SK-N-SH treated with all-trans-retinoic acid at 6 μM for 48 hours (cell line): ENCODE measurements around the gene UGT1A10.
A peak's percentile ranks its signal among the peaks of the same experiment; 100 is the strongest.

Experiments
- ATAC-seq: fragments of 200-7000 bp; cut with Tn5 transposase; 3 replicates; pipeline ENCODE4 v1.9.1; 2020; ENCODE audit warnings: mild to moderate bottlenecking, moderate library complexity
- ARNTL ChIP-seq: fragments of 450-650 bp; formaldehyde crosslinking; IDR thresholded peaks from 2 replicates; pipeline ENCODE4 v1.5.0; 2020; ENCODE audit warnings: low read depth, mild to moderate bottlenecking, moderate library complexity, borderline replicate concordance
- BACH2 ChIP-seq: fragments of 250-450 bp; sonication (Bioruptor Pico); IDR thresholded peaks from 2 replicates; pipeline ENCODE4 v1.9.0; 2021; ENCODE audit warnings: mild to moderate bottlenecking, borderline replicate concordance
- CSDC2 ChIP-seq: fragments of 250-450 bp; sonication (Bioruptor Pico); IDR thresholded peaks from 2 replicates; pipeline ENCODE4 v1.5.0; 2020; ENCODE audit warnings: mild to moderate bottlenecking, moderate library complexity
- ESRRG ChIP-seq: fragments of 250-450 bp; sonication (Bioruptor Pico); IDR thresholded peaks from 2 replicates; pipeline ENCODE4 v1.6.1; 2021; ENCODE audit warnings: mild to moderate bottlenecking
- GLIS3 ChIP-seq: fragments of 250-450 bp; sonication (Bioruptor Pico); IDR thresholded peaks from 2 replicates; pipeline ENCODE4 v1.5.0; 2020; ENCODE audit warnings: mild to moderate bottlenecking, moderate library complexity
- ISL1 ChIP-seq: fragments of 250-450 bp; sonication (Bioruptor Pico); IDR thresholded peaks from 2 replicates; pipeline ENCODE4 v2.1.2; 2022; ENCODE audit warnings: mild to moderate bottlenecking, moderate library complexity
- OSR1 ChIP-seq: fragments of 250-450 bp; sonication (Bioruptor Pico); IDR thresholded peaks from 2 replicates; pipeline ENCODE4 v1.8.0; 2022; ENCODE audit warnings: moderate library complexity, mild to moderate bottlenecking, inconsistent platforms
- PPARA ChIP-seq: fragments of 250-450 bp; sonication (Bioruptor Pico); IDR thresholded peaks from 2 replicates; pipeline ENCODE4 v1.5.0; 2020; ENCODE audit warnings: mild to moderate bottlenecking, borderline replicate concordance
- RARB ChIP-seq: fragments of 250-450 bp; sonication (Bioruptor Pico); IDR thresholded peaks from 2 replicates; pipeline ENCODE4 v1.8.0; 2021; ENCODE audit warnings: mild to moderate bottlenecking, moderate library complexity
- SNAI2 ChIP-seq: fragments of 250-450 bp; sonication (Bioruptor Pico); IDR thresholded peaks from 2 replicates; pipeline ENCODE4 v1.5.0; 2020; ENCODE audit warnings: mild to moderate bottlenecking, moderate library complexity
- TCF4 ChIP-seq: fragments of 250-450 bp; sonication (Bioruptor Pico); IDR thresholded peaks from 2 replicates; pipeline ENCODE4 v1.8.0; 2021; ENCODE audit warnings: mild to moderate bottlenecking, moderate library complexity, borderline replicate concordance
- TOX ChIP-seq: fragments of 250-450 bp; sonication (Bioruptor Pico); IDR thresholded peaks from 2 replicates; pipeline ENCODE4 v1.8.0; 2021; ENCODE audit warnings: mild to moderate bottlenecking, moderate library complexity, borderline replicate concordance
- ZC3H10 ChIP-seq: fragments of 250-450 bp; sonication (Bioruptor Pico); IDR thresholded peaks from 2 replicates; pipeline ENCODE4 v1.5.1; 2021; ENCODE audit warnings: mild to moderate bottlenecking, moderate library complexity
- ZFP3 ChIP-seq: fragments of 250-450 bp; sonication (Bioruptor Pico); IDR thresholded peaks from 2 replicates; pipeline ENCODE4 v1.5.0; 2020; ENCODE audit warnings: mild to moderate bottlenecking, moderate library complexity
- ZFP30 ChIP-seq: fragments of 450-650 bp; formaldehyde crosslinking; IDR thresholded peaks from 2 replicates; pipeline ENCODE4 v1.5.0; 2022; ENCODE audit warnings: mild to moderate bottlenecking, moderate library complexity
- ZNF565 ChIP-seq: fragments of 450-650 bp; formaldehyde crosslinking; conservative IDR thresholded peaks from 2 replicates; pipeline ENCODE4 v1.5.0; 2020; ENCODE audit warnings: low read depth, mild to moderate bottlenecking, moderate library complexity
- ZNF70 ChIP-seq: fragments of 450-650 bp; formaldehyde crosslinking; IDR thresholded peaks from 2 replicates; pipeline ENCODE4 v1.5.0; 2020; ENCODE audit warnings: mild to moderate bottlenecking, moderate library complexity
- ZNF8 ChIP-seq: fragments of 450-650 bp; formaldehyde crosslinking; IDR thresholded peaks from 2 replicates; pipeline ENCODE4 v1.5.0; 2020; ENCODE audit warnings: mild to moderate bottlenecking, moderate library complexity
- TF ChIP-seq, protein P1 (sequence below): fragments of 250-450 bp; sonication (Bioruptor Pico); IDR thresholded peaks from 2 replicates; pipeline ENCODE4 v1.5.0; 2020; ENCODE audit warnings: mild to moderate bottlenecking, moderate library complexity
- TF ChIP-seq, protein P2 (sequence below): fragments of 250-450 bp; sonication (Bioruptor Pico); IDR thresholded peaks from 2 replicates; pipeline ENCODE4 v1.5.1; 2020; ENCODE audit warnings: low read depth, mild to moderate bottlenecking, moderate library complexity
- TF ChIP-seq, protein P3 (sequence below): fragments of 250-450 bp; sonication (Bioruptor Pico); IDR thresholded peaks from 2 replicates; pipeline ENCODE4 v1.8.0; 2020; ENCODE audit warnings: mild to moderate bottlenecking, moderate library complexity, borderline replicate concordance
- TF ChIP-seq, protein P4 (sequence below): fragments of 250-450 bp; sonication (Bioruptor Pico); IDR thresholded peaks from 2 replicates; pipeline ENCODE4 v1.5.1; 2021; ENCODE audit warnings: mild to moderate bottlenecking, moderate library complexity
- TF ChIP-seq, protein P5 (sequence below): fragments of 250-450 bp; sonication (Bioruptor Pico); IDR thresholded peaks from 2 replicates; pipeline ENCODE4 v1.8.0; 2021; ENCODE audit warnings: low read depth, mild to moderate bottlenecking, moderate library complexity, borderline replicate concordance

The UGT1A10 gene

DNA sequence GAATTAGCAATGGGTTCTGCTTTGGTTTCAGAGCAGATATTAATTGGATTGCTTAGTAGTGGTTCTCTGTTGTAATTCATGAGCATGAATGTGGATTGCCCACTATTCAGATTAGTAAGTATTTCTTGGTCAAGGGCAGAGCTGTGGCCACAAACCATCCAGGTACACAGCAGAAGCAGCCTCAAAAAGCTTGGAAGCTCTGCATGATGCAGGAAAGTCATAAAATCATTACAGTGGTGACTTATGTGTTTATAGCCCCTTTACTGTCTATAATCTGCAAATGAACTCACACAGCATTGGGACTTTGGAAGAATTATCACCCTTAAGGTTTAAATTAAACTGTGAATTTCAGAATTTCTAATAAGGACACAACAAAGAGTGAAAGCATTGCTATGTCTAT is 121.9 kb downstream of the UGT1A10 start (continued):
- TF ChIP-seq, protein P1, sequence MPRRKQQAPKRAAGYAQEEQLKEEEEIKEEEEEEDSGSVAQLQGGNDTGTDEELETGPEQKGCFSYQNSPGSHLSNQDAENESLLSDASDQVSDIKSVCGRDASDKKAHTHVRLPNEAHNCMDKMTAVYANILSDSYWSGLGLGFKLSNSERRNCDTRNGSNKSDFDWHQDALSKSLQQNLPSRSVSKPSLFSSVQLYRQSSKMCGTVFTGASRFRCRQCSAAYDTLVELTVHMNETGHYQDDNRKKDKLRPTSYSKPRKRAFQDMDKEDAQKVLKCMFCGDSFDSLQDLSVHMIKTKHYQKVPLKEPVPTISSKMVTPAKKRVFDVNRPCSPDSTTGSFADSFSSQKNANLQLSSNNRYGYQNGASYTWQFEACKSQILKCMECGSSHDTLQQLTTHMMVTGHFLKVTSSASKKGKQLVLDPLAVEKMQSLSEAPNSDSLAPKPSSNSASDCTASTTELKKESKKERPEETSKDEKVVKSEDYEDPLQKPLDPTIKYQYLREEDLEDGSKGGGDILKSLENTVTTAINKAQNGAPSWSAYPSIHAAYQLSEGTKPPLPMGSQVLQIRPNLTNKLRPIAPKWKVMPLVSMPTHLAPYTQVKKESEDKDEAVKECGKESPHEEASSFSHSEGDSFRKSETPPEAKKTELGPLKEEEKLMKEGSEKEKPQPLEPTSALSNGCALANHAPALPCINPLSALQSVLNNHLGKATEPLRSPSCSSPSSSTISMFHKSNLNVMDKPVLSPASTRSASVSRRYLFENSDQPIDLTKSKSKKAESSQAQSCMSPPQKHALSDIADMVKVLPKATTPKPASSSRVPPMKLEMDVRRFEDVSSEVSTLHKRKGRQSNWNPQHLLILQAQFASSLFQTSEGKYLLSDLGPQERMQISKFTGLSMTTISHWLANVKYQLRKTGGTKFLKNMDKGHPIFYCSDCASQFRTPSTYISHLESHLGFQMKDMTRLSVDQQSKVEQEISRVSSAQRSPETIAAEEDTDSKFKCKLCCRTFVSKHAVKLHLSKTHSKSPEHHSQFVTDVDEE (CRISPR knock-in tag): no peak
- TF ChIP-seq OSR1 (CRISPR knock-in tag) (no peak), TCF4 (CRISPR knock-in tag) (no peak)
- TF ChIP-seq, protein P2, sequence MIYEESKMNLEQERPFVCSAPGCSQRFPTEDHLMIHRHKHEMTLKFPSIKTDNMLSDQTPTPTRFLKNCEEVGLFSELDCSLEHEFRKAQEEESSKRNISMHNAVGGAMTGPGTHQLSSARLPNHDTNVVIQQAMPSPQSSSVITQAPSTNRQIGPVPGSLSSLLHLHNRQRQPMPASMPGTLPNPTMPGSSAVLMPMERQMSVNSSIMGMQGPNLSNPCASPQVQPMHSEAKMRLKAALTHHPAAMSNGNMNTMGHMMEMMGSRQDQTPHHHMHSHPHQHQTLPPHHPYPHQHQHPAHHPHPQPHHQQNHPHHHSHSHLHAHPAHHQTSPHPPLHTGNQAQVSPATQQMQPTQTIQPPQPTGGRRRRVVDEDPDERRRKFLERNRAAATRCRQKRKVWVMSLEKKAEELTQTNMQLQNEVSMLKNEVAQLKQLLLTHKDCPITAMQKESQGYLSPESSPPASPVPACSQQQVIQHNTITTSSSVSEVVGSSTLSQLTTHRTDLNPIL (CRISPR knock-in tag): no peak

DNA sequence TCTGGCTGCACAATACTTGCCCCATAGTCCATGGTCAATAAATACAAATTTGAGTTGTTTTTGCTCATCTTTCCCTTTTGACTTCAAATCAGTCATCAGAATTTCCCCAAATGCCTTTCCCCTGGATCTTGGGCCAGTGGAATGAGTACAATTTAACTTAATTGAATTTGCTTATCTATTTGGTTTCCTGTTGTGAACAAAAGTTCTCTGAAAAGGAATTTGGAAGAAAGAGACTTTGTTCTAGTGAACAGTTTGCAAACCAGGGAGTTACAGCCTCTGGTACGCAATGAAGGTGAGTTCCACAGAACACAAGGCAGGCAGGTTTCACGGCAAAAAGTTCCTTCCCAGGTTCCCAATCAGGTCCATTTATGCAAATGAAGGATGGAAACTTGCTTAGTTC is 122.6 kb downstream of the UGT1A10 start:
- no peak for ATAC-seq
- no peak for TF ChIP-seq GLIS3 (CRISPR knock-in tag)
- TF ChIP-seq, protein P3, sequence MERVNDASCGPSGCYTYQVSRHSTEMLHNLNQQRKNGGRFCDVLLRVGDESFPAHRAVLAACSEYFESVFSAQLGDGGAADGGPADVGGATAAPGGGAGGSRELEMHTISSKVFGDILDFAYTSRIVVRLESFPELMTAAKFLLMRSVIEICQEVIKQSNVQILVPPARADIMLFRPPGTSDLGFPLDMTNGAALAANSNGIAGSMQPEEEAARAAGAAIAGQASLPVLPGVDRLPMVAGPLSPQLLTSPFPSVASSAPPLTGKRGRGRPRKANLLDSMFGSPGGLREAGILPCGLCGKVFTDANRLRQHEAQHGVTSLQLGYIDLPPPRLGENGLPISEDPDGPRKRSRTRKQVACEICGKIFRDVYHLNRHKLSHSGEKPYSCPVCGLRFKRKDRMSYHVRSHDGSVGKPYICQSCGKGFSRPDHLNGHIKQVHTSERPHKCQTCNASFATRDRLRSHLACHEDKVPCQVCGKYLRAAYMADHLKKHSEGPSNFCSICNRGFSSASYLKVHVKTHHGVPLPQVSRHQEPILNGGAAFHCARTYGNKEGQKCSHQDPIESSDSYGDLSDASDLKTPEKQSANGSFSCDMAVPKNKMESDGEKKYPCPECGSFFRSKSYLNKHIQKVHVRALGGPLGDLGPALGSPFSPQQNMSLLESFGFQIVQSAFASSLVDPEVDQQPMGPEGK (CRISPR knock-in tag): peak; percentile 55; the same call in 1 of the 2 replicates
- TF ChIP-seq PPARA (CRISPR knock-in tag): no peak
- TF ChIP-seq OSR1 (CRISPR knock-in tag): no peak
- TF ChIP-seq, protein P4, sequence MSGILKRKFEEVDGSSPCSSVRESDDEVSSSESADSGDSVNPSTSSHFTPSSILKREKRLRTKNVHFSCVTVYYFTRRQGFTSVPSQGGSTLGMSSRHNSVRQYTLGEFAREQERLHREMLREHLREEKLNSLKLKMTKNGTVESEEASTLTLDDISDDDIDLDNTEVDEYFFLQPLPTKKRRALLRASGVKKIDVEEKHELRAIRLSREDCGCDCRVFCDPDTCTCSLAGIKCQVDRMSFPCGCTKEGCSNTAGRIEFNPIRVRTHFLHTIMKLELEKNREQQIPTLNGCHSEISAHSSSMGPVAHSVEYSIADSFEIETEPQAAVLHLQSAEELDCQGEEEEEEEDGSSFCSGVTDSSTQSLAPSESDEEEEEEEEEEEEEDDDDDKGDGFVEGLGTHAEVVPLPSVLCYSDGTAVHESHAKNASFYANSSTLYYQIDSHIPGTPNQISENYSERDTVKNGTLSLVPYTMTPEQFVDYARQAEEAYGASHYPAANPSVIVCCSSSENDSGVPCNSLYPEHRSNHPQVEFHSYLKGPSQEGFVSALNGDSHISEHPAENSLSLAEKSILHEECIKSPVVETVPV (CRISPR knock-in tag): peak; percentile 57; the same call in 1 of the 2 replicates
- TF ChIP-seq RARB (CRISPR knock-in tag): no peak
- TF ChIP-seq ZNF8 (CRISPR knock-in tag): peak; percentile 91
- no peak for TF ChIP-seq ARNTL (CRISPR knock-in tag)
- TF ChIP-seq, protein P1 (CRISPR knock-in tag): no peak
- no peak for TF ChIP-seq ZNF70
- no peak for TF ChIP-seq BACH2 (CRISPR knock-in tag)
- peak; percentile 94 for TF ChIP-seq CSDC2 (CRISPR knock-in tag)
- TF ChIP-seq ZNF565: no peak
- TF ChIP-seq, protein P2 (CRISPR knock-in tag): peak; percentile 29; the same call in 1 of the 2 replicates
- TF ChIP-seq, protein P5, sequence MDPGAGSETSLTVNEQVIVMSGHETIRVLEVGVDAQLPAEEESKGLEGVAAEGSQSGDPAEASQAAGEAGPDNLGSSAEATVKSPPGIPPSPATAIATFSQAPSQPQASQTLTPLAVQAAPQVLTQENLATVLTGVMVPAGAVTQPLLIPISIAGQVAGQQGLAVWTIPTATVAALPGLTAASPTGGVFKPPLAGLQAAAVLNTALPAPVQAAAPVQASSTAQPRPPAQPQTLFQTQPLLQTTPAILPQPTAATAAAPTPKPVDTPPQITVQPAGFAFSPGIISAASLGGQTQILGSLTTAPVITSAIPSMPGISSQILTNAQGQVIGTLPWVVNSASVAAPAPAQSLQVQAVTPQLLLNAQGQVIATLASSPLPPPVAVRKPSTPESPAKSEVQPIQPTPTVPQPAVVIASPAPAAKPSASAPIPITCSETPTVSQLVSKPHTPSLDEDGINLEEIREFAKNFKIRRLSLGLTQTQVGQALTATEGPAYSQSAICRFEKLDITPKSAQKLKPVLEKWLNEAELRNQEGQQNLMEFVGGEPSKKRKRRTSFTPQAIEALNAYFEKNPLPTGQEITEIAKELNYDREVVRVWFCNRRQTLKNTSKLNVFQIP (CRISPR knock-in tag): no peak
- TF ChIP-seq TOX: no peak
- TF ChIP-seq SNAI2 (CRISPR knock-in tag): peak; percentile 58; the same call in 1 of the 2 replicates
- TF ChIP-seq TCF4 (CRISPR knock-in tag): no peak
- peak; percentile 90 for TF ChIP-seq ISL1 (CRISPR knock-in tag)
- TF ChIP-seq ZFP3 (CRISPR knock-in tag): peak; percentile 51; the same call in 1 of the 2 replicates
- TF ChIP-seq ZC3H10 (CRISPR knock-in tag): no peak
- TF ChIP-seq ZFP30 (CRISPR knock-in tag): no peak
- 0 out of 2 replicates have a peak, but pooled peaks have one; percentile 5 for TF ChIP-seq ESRRG (CRISPR knock-in tag)
